CD4-positive, alpha-beta T cell treated with Interleukin-15 for 1 hour (primary cell): ENCODE measurements around the gene C14orf93.
A peak's percentile ranks its signal among the peaks of the same experiment; 100 is the strongest.
"Not testable (repeated sequence)": the region's sequence is repeated elsewhere in the genome, so short reads cannot be mapped to it uniquely, and the experiment has no call there.

ENCODE experiments used
- DNase-seq: peaks from one replicate; pipeline ENCODE4 v3.0.0-alpha.2; 2020

The C14orf93 gene

DNA sequence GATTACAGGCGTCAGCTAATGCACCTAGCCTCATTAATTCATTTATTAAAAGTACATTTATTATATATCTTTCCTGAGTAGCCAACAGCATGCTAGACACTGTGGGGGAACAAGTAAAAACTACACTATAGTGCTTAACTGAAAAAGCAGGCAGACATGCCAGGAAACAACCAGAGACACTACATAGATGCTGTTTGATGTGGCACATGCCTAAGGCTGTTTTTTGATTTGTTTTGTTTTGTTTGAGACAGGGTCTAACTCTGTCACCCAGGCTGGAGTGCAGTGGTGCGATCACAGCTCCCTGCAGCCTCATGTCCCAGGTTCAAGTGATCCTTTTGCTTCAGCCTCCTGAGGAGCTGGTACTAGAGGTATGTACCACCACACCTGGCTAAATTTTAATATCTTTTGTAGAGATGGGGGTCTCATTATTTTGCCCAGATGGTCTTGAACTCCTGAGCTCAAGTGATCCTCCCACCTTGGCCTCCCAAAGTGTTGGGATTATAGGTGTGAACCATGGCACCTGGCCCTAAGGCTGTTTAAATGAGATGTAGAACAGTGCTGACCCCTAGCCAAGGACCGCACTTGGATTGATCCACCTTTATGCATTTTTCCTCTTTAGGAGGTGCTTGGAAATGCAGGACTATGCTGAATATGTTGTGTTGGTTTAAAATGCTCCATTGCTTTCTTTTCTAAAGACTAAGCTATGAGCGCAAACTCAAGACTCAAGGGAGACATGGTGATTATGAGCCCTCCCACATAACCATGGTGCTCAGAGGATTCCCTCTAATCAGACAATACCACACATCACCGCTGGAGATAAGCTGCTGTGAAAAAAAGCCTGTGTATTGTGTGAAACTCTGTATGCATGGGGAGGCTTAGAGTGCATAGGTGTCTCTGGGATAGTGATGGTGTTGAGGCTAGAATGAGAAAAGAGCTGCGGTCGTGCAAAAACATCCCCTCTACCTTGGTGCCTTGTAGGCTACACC lies 10.5 kb upstream of the C14orf93 start:
- no peak for DNase-seq

DNA sequence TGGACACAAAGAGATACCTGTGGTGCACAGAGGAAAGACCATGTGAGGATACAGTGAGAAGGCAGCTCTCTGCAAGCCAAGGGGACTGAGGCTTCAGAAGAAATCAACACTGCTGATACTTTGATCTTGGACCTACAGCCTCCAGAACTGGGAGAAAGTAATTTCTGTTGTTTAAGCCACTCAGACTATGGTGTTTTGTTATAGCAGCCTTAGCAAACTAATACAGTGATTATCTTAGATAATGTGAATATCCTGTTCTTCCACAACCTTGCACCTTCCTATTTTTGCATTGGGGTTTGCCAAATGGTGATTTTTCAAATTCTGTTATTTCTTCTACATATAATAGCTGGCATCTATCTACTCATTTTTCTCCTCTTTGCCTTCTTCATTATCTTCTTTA lies 8.2 kb upstream of the C14orf93 start:
- no peak for DNase-seq

DNA sequence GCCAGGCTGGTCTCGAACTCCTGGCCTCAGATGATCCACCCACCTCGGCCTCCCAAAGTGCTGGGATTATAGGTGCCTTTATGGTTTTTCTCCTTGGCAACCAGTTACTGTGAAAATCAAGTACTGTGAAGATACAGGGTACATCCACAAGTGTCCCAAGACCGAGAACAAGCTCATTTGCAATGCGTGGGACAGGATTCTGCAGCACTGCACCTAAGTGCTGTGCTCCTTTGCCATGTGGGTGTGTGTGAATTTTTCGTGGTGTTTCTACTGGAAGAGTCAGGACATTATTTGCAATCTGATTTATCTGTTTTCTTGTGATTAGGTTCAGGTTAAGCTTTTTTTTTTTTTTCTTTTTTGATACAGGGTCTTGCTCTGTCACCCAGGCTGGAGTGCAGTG lies 7.1 kb upstream of the C14orf93 start:
- no peak for DNase-seq

DNA sequence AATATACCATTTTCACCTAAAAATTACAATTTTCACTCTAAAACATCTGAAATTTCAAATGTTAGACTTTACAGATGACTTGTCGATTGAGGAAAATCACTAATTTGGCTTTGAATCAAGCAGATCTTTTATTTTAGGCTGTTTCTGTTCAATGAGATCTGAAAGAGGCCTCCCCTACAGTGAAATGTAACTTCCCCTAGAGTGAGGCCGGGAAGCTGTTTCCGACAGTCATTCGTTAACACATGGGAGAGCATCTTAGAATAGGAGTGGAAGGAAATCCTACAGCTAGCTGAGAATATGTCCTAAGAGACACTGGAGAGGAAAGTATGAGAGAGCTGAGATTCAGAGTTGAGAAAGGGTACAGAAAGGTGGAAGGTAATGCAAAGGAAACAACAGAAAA lies 5.7 kb upstream of the C14orf93 start:
- no peak for DNase-seq

DNA sequence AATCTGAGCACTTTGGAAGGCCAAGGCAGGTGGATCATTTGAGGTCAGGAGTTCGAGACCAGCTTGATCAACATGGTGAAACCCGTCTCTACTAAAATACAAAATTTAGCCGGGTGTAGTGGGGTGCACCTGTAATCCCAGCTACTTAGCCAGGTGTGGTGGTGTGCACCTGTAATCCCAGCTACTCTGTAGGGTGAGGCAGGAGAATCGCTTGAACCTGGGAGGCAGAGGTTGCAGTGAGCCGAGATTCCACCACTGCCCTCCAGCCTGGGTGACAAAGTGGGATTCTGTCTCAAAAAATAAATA lies 3.8 kb upstream of the C14orf93 start:
- DNase-seq: not testable (repeated sequence)

DNA sequence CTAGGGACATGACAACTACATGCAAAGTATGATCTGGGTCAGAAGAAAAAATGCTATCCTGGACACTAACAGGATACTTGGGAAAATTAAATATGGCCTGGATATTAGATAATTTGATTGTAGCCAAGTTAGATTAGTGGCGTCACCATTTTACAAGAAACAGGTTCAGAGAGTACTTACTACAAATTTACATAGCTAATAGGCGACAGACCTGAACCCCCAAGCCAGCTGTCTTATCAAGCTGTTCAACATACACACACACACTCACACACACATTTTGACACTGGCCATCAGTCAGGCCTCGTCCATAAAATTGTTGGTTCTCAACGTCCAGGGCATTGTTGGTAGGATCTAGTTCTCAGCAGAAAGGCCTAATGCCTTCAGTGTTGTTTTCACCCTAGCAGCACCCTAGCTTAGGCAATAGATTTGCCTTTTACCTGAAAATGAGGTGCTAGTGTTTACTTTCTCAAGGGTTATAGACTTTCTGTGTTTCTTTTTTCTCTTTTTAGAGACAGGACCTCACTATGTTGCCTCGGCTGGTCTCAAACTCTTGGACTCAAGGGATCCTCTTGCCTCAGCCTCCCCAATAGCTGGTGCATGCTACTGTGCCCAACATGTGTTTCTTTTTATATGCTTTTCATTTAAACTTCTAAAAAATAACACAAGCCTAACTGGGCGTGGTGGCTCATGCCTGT lies 3.3 kb upstream of the C14orf93 start:
- DNase-seq: no peak

DNA sequence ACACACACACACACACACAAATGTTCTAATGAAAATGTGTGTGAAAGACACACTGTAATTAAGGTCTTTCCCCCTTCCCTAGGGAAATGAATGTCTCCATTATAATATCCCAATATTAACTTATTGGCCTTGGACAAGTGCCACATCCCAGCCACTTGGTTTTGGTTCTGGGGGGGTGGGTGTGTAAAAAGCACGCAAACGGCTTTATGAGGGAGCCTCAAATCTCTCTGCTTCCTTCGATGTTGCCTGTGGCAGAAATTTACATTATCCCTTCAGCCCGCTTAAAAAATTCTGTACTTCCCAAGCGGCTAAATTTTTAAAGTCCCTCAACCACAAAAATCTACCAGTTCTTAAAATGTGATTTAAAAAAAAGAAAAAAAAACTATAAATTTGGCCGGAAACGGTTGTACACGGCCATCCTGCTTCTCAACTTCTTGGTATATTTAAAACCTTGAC lies 432 bp downstream of the C14orf93 start:
- DNase-seq: no peak

DNA sequence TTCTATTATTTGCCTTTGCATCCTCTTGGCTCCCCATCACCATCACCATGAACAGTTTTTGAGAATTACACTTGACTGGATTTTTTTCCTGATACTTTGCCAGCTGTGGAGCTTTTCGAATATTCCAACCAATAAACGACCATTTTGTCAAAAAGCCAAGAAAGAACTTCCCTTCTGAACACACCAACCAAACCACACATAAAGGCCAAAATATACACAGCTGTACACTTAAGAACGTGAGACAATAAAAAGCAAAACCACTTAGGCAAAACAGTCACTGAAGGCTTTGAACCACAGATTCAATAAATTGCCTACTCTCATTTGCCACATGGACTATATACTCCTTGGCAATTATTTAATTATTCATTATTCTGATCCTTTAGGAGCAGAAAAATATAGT lies 1.1 kb downstream of the C14orf93 start:
- DNase-seq: no peak

DNA sequence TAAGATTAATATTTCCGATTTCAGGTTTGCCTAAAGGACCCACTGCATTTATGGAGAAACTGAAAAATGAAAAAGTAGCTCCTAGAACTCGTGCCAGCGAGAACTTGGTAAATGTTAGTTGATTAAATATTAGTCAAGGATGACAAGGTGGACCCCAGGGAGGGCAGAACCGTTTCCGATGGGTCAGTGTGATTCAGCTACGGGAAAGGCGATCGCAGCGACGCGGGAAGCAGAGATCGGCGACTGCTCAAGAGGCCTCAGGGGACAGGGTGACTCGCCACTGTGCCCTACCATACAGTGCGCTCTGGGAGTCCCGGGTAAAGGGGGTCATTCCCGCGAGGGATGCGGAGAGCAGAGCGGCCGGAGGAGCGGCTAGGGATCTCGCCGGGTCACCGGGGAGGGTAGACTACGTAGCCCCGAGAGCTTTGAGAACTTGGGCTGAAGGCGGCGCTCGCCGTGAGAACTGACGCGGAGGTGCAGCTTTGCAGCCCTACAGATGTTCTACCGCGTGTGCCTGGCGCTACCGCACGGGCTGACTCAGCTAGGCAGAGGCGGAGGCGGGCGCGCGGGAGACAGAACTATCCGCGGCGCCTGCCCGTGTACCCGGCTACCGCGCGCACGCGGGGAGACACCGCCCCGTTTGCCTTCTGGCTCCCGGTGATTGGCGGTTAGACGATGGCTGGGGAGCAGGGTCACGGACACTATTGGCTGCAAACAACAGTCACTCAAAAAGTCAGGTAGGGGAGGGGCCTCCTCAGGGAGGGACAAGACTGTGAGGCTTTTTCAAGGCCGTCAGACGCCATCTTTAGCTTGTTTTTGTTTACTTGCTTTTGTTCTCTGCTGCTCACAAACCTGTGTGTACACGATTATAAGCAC lies 3.2 kb downstream of the C14orf93 start:
- peak; percentile 98 for DNase-seq

DNA sequence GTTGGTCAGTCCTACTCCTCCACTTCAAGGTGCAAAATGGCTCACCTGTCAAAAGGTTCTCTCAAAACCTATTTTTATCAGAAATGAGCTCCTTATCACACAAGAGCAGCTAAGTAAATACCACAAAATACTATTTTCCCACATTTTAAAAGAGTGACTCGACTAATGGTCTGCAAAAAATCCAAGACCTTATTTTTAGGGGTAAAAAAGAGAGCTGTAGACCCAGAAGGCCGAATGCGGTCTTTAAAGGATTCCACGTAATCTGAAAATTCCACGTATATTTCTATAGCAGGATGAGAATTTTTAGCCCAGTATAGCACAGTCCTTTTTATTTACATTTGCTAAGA lies 3.8 kb downstream of the C14orf93 start:
- no peak for DNase-seq

DNA sequence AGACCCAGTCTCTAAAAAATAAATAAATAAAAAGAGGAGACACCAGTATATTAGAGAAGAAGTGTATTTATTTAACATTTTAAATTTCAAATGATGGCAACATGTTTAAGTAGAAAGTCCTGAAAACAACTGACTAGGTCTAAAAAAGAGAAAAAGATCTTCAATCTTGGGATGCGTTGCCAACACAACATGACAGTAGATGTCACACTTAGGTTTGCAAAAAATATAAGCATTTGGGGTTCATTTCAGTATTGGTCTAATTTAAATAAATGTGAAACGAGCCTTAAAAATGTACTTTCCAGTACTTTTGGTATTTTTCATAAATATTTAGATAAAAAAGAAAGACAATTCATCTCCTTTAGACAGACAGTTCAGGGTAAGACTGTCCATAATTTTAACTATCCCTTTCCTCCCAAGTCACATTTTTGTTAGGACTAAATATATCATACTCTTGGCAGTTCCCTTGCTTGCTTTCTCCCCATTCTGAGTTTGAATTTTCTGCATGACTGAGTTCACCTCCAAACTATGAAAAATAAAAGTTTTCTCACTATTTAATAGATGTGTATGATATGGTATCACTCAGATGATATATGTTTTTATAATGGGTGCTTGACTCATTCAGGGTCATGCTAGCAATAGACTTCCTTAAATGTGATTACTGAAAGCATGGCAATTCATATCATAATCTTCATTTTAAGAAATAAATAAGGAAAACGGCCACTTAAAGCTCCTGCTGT lies 4.3 kb downstream of the C14orf93 start:
- DNase-seq: no peak

DNA sequence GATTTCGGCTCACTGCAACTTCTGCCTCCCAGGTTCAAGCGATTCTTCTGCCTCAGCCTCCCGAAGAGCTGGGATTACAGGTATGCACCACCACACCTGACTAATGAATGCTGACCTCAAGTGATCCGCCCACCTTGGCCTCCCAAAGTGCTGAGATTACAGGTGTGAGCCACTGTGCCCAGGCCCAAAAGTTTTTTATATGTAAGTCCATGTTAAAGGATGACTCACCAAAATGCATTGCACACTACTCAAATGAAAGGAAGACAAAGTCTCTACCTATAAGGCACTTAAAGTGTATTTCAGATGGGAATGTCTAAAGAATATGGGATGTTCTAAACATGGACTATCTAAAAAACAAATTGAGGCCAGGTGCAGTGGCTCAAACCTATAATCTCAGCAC lies 5.7 kb downstream of the C14orf93 start:
- not testable (repeated sequence) for DNase-seq

DNA sequence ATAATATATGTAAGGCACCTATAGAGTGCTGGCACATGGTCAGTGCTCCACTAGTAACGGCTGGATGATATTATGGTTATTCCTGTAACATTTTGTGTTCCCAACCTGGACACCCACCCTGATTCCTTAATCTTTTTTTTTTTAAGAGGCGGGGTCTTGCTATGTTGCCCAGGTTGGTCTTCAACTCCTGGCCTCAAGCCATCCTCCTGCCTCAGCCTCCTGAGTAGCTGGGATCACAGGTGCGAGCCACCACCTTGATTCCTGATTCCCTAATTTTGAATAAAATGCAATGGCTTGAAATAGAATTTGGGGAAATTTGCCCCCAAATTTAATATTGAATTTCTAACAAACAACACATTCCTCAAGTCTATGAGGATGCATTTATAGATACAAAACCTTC lies 7.4 kb downstream of the C14orf93 start:
- no peak for DNase-seq

DNA sequence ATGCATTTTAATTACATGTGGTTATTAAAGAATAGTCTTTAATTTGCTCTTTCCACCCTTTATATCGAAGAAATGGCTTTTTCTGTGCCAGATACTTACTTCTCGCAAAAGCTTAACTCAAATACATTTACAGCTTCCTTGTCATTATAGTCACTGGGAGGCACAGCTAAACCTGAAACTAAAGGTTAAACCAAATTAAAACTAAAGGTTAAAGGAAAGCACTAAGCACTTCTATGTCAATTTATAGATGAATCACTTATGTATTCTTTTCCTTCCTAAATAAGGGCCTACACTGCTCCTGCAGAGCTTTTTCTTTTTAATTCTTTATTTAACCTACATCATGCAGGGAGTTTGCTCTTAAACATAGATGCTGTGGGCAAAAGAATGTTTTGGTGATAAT lies 9.1 kb downstream of the C14orf93 start:
- no peak for DNase-seq

DNA sequence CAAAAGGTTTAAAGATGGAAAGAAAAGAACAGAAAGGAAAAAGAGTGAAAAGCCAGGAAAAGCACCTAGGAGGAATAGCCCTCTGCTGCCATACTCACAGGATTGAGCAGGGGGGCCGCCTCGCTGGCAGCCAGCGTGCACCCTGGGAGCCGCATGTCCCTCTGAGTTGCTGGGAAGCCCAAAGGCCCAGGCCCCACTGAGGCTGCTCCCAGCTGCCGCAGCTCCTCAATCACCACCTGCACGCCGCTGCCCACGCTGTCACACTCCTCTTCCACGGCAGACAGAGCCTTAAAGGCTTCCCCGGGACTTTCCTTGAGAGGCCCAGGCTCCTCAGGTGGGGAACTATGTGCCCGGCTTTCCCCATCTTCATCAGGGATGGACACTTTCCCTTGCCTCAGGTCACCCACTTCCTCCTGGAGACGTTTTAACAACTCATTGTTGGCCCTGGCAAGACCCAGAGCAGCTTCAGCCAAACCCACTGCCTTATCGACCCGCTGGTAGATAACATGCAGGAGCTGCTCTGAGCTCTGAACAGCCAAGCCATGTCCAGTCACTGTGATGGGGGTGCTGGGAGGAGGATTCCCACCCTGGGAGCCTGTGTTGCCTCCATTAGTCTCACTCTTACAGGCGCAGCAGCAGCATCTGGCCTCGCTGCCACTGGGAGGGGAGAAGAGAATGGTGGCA lies 11.5 kb downstream of the C14orf93 start:
- DNase-seq: no peak

DNA sequence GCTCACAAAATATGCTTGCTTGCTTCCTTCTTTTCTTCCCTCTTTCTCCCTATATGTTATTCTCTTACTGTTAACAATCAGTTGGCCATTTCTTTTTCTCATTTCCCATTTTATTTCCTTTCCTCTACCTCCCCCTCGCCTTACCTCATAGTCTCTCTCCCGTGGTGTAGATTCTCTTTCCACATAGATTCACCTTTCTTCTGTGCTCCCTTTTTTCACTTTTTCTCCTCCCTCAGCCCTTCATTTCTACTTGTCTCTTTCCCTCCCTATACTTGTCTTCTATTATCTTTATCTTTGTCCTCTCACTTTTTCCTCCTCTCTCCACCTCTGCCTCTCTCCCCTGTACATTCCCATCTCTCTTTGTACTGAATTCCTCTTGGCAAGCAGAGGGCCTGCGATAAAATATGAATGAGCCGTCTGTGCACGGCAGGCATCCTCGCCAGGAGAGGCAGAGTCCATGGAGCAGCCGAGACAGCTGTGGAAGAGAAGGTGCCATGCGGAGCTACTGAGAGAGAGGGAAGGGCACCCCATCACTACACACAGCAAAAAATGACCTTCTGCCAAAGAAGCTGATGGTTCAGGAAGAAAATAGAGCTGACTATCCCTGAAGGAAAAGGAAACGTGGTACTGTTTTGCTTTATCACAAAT lies 12.1 kb downstream of the C14orf93 start:
- no peak for DNase-seq

DNA sequence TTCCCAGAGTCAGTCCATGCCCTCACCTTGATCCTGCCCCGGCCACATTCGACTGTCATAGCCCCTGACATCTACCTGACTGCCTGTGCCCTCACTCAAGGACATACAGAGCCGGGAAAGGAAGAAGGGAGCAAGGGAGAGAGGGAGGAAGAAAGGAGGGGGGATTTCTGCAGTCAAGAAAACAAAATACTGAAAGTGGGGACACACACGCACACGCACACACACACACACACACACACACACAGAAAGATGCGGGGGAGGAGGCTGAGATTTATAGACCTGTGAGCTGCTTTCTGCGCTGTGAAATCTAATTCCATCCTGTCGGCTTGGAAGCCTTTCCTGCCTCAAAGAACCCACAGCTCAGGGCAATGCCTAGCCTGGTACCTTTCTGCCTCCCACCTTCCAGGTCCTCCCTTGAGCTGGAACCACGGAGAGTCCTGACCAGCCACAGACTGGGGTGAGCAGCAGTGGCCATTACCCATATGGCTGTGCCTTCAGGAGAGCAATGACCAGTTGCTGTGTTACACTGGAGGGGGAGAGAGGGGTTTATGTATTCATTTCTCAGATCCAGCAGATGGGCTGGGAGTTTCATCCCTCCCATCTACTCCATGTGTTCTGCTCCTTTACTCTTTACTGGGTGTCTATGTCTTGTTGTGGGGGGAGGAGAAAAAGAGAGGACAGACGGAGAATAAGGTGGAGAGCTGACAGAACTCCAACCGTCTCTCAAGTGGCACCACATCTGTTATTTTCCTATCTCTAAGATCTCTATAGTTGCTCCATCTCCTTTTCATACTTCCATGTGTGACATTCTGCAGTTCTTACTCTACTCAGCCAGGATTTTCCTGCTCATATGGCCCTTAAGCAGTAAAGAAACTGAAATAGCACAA lies 12.9 kb downstream of the C14orf93 start:
- DNase-seq: no peak

DNA sequence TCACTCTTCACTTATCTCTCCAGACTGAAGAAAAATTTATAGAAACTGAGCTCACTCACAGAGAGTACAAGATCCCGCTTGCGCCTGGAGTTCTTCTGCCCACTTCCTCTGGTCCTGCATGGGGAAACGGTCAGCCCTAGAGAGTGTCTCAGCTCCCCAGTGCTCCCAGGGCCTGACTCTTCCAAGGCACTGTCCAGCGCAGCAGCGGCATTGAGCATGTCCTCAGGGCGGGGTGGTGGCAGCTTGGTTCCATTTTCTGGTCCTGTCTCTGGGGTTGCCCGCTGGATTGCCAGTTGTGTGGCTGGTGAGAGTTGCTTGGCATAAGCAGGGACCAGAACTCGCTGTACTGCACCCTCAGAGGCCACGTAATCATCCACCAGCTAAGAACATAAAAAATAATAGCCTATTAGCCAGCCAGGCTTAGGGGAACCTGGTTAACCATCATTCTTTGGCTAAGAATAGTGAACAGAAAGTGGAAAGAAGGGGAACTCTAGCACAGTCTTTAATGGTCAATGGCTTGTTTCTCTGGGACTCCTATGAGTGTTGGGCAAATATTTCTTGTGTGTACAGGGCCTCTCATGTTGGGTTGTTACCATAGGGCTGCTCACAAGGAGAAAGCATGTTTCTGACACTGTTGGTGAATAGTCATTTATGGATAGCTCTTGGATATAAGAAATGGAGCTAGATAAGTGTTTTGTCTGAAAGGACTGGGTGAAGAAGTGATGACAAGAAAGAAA lies 13.9 kb downstream of the C14orf93 start:
- no peak for DNase-seq

DNA sequence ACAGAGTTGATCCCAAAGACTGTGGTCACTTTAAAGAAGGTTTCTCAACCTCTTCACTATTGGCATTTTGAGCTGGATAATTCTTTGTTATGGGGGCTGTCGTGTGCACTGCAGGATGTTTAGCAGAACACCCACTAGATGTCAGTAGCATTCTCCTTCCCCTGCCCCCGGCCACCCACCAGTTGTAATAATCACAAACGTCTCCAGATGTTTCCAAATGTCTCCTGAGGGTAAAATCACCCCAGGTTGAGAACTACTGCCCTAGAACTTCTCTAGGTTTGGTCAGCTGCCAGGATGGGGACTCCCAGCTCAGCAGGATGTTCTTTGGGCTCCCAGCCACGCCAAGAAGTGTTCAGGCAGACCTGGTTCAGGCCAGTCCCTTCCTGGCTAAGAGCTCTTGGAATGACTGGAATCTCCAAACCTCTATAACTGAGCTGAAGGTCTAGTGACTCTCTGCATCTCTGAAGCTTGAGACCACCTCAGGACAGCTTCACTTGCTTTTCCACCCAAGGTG lies 15.1 kb downstream of the C14orf93 start:
- no peak for DNase-seq

DNA sequence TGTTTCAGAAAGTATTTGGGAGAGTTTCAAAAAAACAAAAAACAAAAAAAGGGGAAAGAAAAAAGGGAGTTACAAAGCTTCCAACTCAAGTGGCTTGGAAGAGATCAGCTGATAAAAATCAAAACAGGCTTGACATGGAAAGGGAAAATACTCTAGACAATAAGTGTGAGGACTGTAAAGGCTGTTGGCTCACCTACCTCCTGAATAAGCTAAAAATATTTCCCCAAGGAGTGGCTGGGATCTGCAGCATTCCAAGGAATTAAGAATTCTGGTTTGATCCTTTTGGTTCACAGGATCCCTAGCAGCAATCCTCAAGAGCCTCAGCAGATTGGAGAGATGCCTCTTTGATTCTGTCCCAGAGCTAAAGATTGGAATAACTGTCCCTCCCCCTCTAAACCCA lies 16.4 kb downstream of the C14orf93 start:
- DNase-seq: no peak
